HCT116 (cell line): Measurements from ENCODE around the gene MTMR10. TPM values are rescaled to one million over a fixed set of nuclear protein-coding genes. Genes with fewer than 3 reads are reported as not detected.

Experiments
- ATAC-seq: fragments of 200-7000 bp; cut with Tn5 transposase; 2 replicates; pipeline ENCODE4 v1.9.1; 2020; ENCODE audit warnings: mild to moderate bottlenecking, moderate library complexity
- BruUV-seq: library from RNA; stranded (reverse); fragments of 400-500 nt; replicated peaks from 2 replicates; lab custom pipeline; 2021; lab: Mats Ljungman, UMichigan
- CTCF ChIA-PET: fragments of 300-600 bp; sonication (Branson Sonifier 250); formaldehyde crosslinking; loops from one replicate; lab custom pipeline; 2021; ENCODE audit warnings: antibody characterized with exemption; lab: Charles Lee
- POLR2A ChIA-PET: fragments of 300-600, 350-600 bp; sonication (Branson Sonifier 250); formaldehyde crosslinking; loops from one replicate; lab custom pipeline; 2021; ENCODE audit warnings: antibody characterized with exemption; lab: Charles Lee
- RAD21 ChIA-PET, 2 experiments: fragments of 300-600 bp; sonication (Branson Sonifier 250); formaldehyde crosslinking; loops; one replicate each; lab custom pipeline; 2023; ENCODE audit warnings: low total read pairs in 2 of 2; ENCODE audit not compliant: uncharacterized antibody in 2 of 2, unreplicated experiment in 2 of 2, low non-redundant PET in 1 of 2; lab: Charles Lee
- DNase-seq: peaks from one replicate; pipeline ENCODE4 v3.0.0-alpha.2; 2010; ENCODE audit warnings: low read depth, low spot score
- H2AFZ ChIP-seq: fragments of 200-600 bp; shearing (Covaris generic), sonication (generic); 2 replicates; pipeline ENCODE4 v1.6.1; 2017; ENCODE audit warnings: low read depth, mixed run types, mixed read lengths, antibody characterized with exemption, low read length; ENCODE audit not compliant: poor library complexity, severe bottlenecking
- H3K27ac ChIP-seq: 2 replicates; pipeline ENCODE4 v1.5.1; 2012; ENCODE audit warnings: low read depth, low read length
- H3K27me3 ChIP-seq: fragments of 200-600 bp; sonication (generic); 2 replicates; pipeline ENCODE4 v1.6.1; 2016; ENCODE audit warnings: mixed run types, low read length, mixed read lengths; ENCODE audit not compliant: insufficient read depth
- H3K36me3 ChIP-seq, 2 experiments: fragments of 200-500 bp in 1 of 2; fragments of 200-600 bp in 1 of 2; sonication (Bioruptor generic) in 1 of 2; sonication (generic) in 1 of 2; 2 replicates each; pipeline versions ENCODE4 v1.5.1 to v1.6.1; 2014 to 2016; ENCODE audit warnings: low read length in 2 of 2, inconsistent platforms in 1 of 2, mixed read lengths in 1 of 2, mixed run types in 1 of 2; ENCODE audit not compliant: insufficient read depth in 2 of 2, control insufficient read depth in 1 of 2
- H3K4me1 ChIP-seq, 2 experiments: fragments of 200-600 bp in 1 of 2; sonication (generic) in 1 of 2; 2 replicates each; pipeline versions ENCODE4 v1.5.1 to v1.6.1; 2012 to 2017; ENCODE audit warnings: low read length in 2 of 2, inconsistent platforms in 1 of 2, mild to moderate bottlenecking in 1 of 2, mixed read lengths in 1 of 2, mixed run types in 1 of 2, moderate library complexity in 1 of 2; ENCODE audit not compliant: insufficient read depth in 2 of 2, control insufficient read depth in 1 of 2
- H3K4me2 ChIP-seq: fragments of 200-600 bp; sonication (generic); 2 replicates; pipeline ENCODE4 v1.6.1; 2017; ENCODE audit warnings: mixed run types, low read length, mixed read lengths
- H3K4me3 ChIP-seq, 2 experiments: fragments of 200-600 bp in 1 of 2; sonication (generic) in 1 of 2; replicated peaks in 1 of 2; 2 replicates each; pipeline ENCODE4 v1.5.1; 2011 to 2016; ENCODE audit warnings: low read length in 2 of 2, control low read depth in 1 of 2, low read depth in 1 of 2, mild to moderate bottlenecking in 1 of 2, mixed read lengths in 1 of 2, mixed run types in 1 of 2
- H3K79me2 ChIP-seq: fragments of 200-600 bp; sonication (generic); 2 replicates; pipeline ENCODE4 v1.6.1; 2017; ENCODE audit warnings: mild to moderate bottlenecking, mixed run types, low read length, moderate library complexity, mixed read lengths; ENCODE audit not compliant: insufficient read depth
- H3K9ac ChIP-seq: fragments of 200-600 bp; sonication (generic); 2 replicates; pipeline ENCODE4 v1.6.1; 2016; ENCODE audit warnings: low read length, mixed read lengths
- H3K9me2 ChIP-seq: fragments of 200-600 bp; sonication (generic), shearing (Covaris generic); 2 replicates; pipeline ENCODE4 v1.6.1; 2017; ENCODE audit warnings: mixed run types, mild to moderate bottlenecking, moderate library complexity; ENCODE audit not compliant: insufficient read depth
- H3K9me3 ChIP-seq, 2 experiments: fragments of 200-500 bp in 1 of 2; fragments of 200-600 bp in 1 of 2; sonication (Bioruptor generic) in 1 of 2; sonication (generic) in 1 of 2; 2 replicates each; pipeline ENCODE4 v1.6.1; 2014 to 2017; ENCODE audit warnings: low read length in 2 of 2, mixed read lengths in 2 of 2, inconsistent platforms in 1 of 2, low read depth in 1 of 2, mild to moderate bottlenecking in 1 of 2, mixed run types in 1 of 2, moderate library complexity in 1 of 2; ENCODE audit not compliant: control insufficient read depth in 1 of 2, insufficient read depth in 1 of 2
- H4K20me1 ChIP-seq: fragments of 200-600 bp; sonication (generic), shearing (Covaris generic); 2 replicates; pipeline ENCODE4 v1.6.1; 2017; ENCODE audit warnings: mixed run types, mild to moderate bottlenecking, moderate library complexity; ENCODE audit not compliant: insufficient read depth
- CEBPB ChIP-seq: IDR thresholded peaks from 2 replicates; pipeline ENCODE4 v1.6.1; 2012; ENCODE audit warnings: low read depth
- ELF1 ChIP-seq: IDR thresholded peaks from 2 replicates; pipeline ENCODE4 v1.6.1; 2012; ENCODE audit warnings: low read depth, borderline replicate concordance
- EZH2 ChIP-seq: fragments of 200-600 bp; sonication (generic); IDR thresholded peaks from 2 replicates; pipeline ENCODE4 v1.6.1; 2017; ENCODE audit warnings: antibody characterized with exemption, mixed run types
- EZH2phosphoT487 ChIP-seq: fragments of 200-600 bp; IDR thresholded peaks from 2 replicates; pipeline ENCODE4 v1.6.1; 2018; ENCODE audit warnings: antibody characterized with exemption, borderline replicate concordance
- FOSL1 ChIP-seq: IDR thresholded peaks from 2 replicates; pipeline ENCODE4 v1.6.1; 2012; ENCODE audit warnings: low read depth
- JUND ChIP-seq: IDR thresholded peaks from 2 replicates; pipeline ENCODE4 v1.6.1; 2012
- POLR2A ChIP-seq: IDR thresholded peaks from 2 replicates; pipeline ENCODE4 v1.7.0; 2011; ENCODE audit warnings: borderline replicate concordance; ENCODE audit not compliant: insufficient read depth, insufficient read length; ENCODE audit errors: extremely low read depth
- POLR2AphosphoS5 ChIP-seq: IDR thresholded peaks from 2 replicates; pipeline ENCODE4 v1.6.1; 2011; ENCODE audit warnings: mild to moderate bottlenecking, low read depth, low read length, moderate library complexity
- RAD21 ChIP-seq: IDR thresholded peaks from 2 replicates; pipeline ENCODE4 v1.6.1; 2012; ENCODE audit warnings: low read depth, mild to moderate bottlenecking
- REST ChIP-seq: IDR thresholded peaks from 2 replicates; pipeline ENCODE4 v1.6.1; 2012; ENCODE audit warnings: low read depth
- SIN3A ChIP-seq: IDR thresholded peaks from 2 replicates; pipeline ENCODE4 v1.6.1; 2012; ENCODE audit warnings: low read depth
- SP1 ChIP-seq: IDR thresholded peaks from 2 replicates; pipeline ENCODE4 v1.6.1; 2012; ENCODE audit warnings: low read depth
- SRF ChIP-seq: IDR thresholded peaks from 2 replicates; pipeline ENCODE4 v1.6.1; 2012; ENCODE audit warnings: low read depth
- TCF7L2 ChIP-seq: IDR thresholded peaks from 2 replicates; pipeline ENCODE4 v1.7.0; 2011; ENCODE audit warnings: borderline replicate concordance, inconsistent platforms; ENCODE audit not compliant: insufficient read depth, insufficient read length; ENCODE audit errors: extremely low read depth
- ZFX ChIP-seq: fragments of 450-650 bp; IDR thresholded peaks from 2 replicates; pipeline ENCODE4 v1.6.1; 2017
- ZNF274 ChIP-seq: fragments of 200-500 bp; sonication (Bioruptor generic); IDR thresholded peaks from 2 replicates; pipeline ENCODE4 v1.6.1; 2014; ENCODE audit warnings: mild to moderate bottlenecking, low read depth, low read length, inconsistent platforms
- intact Hi-C: fragments of 100-400 bp; cut with micrococcal nuclease; formaldehyde crosslinking; loops from 2 replicates; pipeline ENCODE4 v1.10.0; 2022
- total RNA-seq: library from RNA; stranded (reverse); gene quantifications from one replicate; pipeline ENCODE4 v1.2.1, GENCODE V29; 2021; ENCODE audit not compliant: unreplicated experiment
- TF ChIP-seq, protein P1 (sequence below): IDR thresholded peaks from 2 replicates; pipeline ENCODE4 v1.6.1; 2012
- TF ChIP-seq, protein P2 (sequence below): IDR thresholded peaks from 2 replicates; pipeline ENCODE4 v1.6.1; 2012

MTMR10 gene
- total RNA-seq, 1 experiment from 2014 or later, result 13.4 TPM

DNA sequence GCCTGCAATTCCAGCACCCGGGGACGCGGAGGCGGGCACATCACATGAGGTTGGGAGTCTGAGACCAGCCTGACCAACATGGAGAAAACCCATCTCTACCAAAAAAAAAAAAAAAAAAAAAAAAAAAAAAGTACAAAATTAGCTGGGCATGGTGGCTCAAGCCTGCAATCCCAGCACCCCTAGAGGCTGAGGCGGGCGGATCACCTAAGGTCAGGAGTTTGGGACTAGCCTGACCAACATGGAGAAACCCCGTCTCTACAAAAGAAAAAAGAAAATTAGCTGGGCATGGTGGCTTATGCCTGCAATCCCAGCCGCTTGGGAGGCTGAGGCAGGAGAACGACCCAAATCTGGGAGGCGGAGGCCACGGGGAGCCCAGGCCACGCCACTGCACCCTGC lies 95.2 kb downstream of the MTMR10 start:
- no TSS peak for BruUV-seq
- Histone ChIP-seq H3K27ac (no peak overlapping the region), H3K27me3 (no peaks in the 10 kb centered on the region), H4K20me1 (no peaks in the 10 kb centered on the region), H3K4me3 (no peak overlapping the region), H3K9me3 (no peaks in the 10 kb centered on the region)
- ChIA-PET CTCF (interaction anchor here (0.6 to 2.8 kb wide), 2 partner anchors 232 to 233 kb away, joined by 3 to 31 read pairs; no protein-coding TSS in a partner anchor), RAD21 (no interaction called here)
- ATAC-seq (no peak), DNase-seq (no peak)
- TF ChIP-seq SIN3A (no peak), EZH2phosphoT487 (no peak), POLR2AphosphoS5 (no peak), EZH2 (no peak)
- TF ChIP-seq, all 23 proteins: peak for 0
- H3K4me2 ChIP-seq, result no peak overlapping the region
- H3K36me3 ChIP-seq, result no peaks in the 10 kb centered on the region
- no peak overlapping the region for H2AFZ ChIP-seq
- peaks cover 5 to 8% of the 10 kb centered on the region in 2 experiments; a peak in 3 of 4 replicates for H3K4me1 ChIP-seq
- H3K9me2 ChIP-seq, result no peaks in the 10 kb centered on the region
- intact Hi-C loops, result loop anchor here (10.0 kb wide), 1 partner anchor 299 kb away; no protein-coding TSS in a partner anchor
- POLR2A ChIA-PET, result no interaction called here
- no peak overlapping the region for H3K9ac ChIP-seq
- H3K79me2 ChIP-seq, result no peaks in the 10 kb centered on the region

- Histone ChIP-seq H3K27me3 (no peaks in the 10 kb centered on the region), H3K27ac (no peak overlapping the region), H2AFZ (no peak overlapping the region), H3K9me2 (no peaks in the 10 kb centered on the region), H4K20me1 (no peaks in the 10 kb centered on the region), H3K4me2 (no peak overlapping the region), H3K79me2 (no peaks in the 10 kb centered on the region), H3K9ac (no peak overlapping the region), H3K36me3 (no peaks in the 10 kb centered on the region), H3K9me3 (no peaks in the 10 kb centered on the region), H3K4me1 (peaks cover 5 to 8% of the 10 kb centered on the region in 2 experiments; a peak in 3 of 4 replicates), H3K4me3 (no peak overlapping the region)
- ATAC-seq (no peak), DNase-seq (no peak)
- POLR2A ChIA-PET, result no interaction called here
- RAD21 ChIA-PET, result interaction anchor here (1.9 to 2.2 kb wide), 2 partner anchors 233 to 234 kb away, joined by 8 to 9 read pairs; no protein-coding TSS in a partner anchor
- CTCF ChIA-PET, result interaction anchor here (1.8 to 2.8 kb wide), 2 partner anchors 232 to 539 kb away, joined by 5 to 31 read pairs; no protein-coding TSS in a partner anchor
- intact Hi-C loops, result loop anchor here (2.0 to 10.0 kb wide), 2 partner anchors 233 to 299 kb away; no protein-coding TSS in a partner anchor
- no TSS peak for BruUV-seq
- TF ChIP-seq, protein P1, sequence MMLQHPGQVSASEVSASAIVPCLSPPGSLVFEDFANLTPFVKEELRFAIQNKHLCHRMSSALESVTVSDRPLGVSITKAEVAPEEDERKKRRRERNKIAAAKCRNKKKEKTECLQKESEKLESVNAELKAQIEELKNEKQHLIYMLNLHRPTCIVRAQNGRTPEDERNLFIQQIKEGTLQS, result no peak
- TF ChIP-seq ZFX (no peak), SP1 (no peak), EZH2phosphoT487 (no peak), ZNF274 (no peak), POLR2AphosphoS5 (no peak), SIN3A (no peak), REST (no peak), JUND (no peak), CEBPB (no peak), RAD21 (no peak), FOSL1 (no peak), TCF7L2 (no peak), SRF (no peak), ELF1 (no peak), POLR2A (no peak)
- TF ChIP-seq, protein P2, sequence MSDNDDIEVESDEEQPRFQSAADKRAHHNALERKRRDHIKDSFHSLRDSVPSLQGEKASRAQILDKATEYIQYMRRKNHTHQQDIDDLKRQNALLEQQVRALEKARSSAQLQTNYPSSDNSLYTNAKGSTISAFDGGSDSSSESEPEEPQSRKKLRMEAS, result no peak
These were observed 95.8 kb downstream of the MTMR10 start for GRCh38 chr15:30895461-30896210.
